Activated CD4-positive, CD25-positive, alpha-beta regulatory T cell treated with anti-CD3 and anti-CD28 coated beads, Interleukin-2, amount 50 U/mL, for 72 hours (primary cell): ENCODE results near the gene SEMG2.

Experiments used
- DNase-seq: peaks from one replicate; pipeline ENCODE4 v3.0.0; 2021

SEMG2 gene

DNA sequence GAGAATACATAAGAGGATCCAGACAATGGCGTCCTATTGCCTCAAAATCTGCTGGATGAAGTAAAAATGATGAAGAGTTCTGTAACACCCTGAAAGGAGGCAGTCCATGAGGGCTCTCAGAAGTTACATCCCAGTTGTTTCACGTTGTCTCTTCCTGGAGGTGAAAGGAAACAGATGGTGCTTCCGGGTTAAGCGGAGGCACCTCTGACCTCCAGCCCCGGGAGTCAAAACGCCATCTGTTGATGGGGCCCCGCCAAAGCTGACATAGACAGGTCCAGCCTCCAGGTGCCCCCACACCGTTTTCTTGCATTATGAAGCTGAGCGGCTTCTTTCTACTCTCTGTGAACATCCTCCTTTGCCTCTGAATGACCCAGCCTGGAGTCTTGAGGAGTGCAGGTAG is 9.5 kb downstream of the SEMG2 start:
- DNase-seq: no peak

DNA sequence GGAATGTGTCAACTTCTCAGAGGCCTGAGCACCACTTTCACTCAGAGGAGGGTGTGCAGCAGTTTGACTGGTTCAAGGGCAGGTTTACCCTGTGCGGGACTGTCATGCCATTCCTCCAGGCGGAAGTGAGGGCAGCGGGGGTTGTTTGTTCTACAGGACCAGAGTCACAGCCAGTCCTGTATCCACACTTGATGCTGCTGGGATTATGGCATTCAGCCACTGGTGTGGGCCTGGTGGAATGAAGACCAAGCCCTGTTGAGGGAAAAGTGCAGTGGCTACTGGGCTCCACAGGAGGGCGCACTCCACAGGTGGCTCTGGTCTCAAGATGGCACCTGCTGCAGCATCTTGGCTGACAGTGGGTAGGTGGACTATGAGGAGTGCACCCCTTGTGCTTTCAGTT is 14.8 kb downstream of the SEMG2 start:
- no peak for DNase-seq

DNA sequence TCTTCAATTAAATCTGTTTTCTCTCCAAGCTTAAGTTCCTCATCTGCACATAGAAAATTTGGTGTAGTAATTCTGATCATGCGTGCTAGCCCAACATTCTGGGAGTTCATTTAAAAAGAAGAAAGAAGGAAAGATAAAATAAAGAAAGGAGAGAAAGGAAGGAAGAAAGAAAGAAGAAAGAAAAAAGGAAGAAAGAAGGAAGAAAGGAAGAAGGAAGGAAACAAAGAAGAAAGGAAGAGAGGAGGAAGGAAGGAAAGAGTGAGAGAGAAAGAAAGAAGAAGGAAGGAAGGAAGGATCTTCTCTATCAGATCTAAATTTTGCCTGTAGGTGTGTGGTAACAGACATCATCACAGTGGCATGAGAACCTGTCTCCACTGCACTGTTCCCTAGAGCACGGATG is 17.0 kb downstream of the SEMG2 start:
- no peak for DNase-seq

DNA sequence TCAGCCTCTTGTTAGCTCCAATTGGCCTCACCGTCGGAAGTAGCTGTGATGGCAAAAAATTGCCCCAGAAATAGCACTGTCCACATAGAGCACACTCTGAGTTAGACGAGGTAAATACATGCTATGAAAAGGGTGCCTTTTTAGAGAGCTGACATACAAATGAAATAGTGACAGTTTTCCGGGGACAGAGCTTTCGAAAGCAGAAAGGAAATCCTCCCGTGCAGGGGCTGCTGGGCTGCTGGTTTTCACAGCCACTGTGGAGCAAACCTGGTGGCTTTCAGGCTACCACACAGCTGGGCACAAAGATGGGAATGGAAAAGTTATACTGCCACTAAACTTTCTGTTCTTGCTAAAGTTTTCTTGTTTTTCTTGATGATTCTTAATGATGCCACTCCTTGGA is 24.9 kb downstream of the SEMG2 start:
- no peak for DNase-seq

DNA sequence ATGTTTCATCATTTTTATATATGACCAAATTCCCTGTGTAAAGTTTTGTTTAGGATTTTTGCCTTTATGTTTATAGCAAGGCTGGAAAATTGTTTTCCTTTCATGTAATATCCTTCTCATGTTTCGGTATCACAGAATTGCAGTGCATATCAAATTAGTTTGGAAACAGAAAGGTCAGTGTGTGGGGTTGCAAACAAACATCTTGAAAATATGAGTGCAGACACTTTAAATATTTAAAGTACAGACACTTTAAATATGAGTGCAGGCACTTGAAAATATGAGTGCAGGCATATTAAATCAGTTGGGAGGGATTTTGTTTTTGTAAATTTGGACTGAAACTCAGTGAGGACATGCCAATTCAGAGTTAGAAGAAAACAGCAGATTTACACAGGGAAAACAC is 26.7 kb downstream of the SEMG2 start:
- no peak for DNase-seq

DNA sequence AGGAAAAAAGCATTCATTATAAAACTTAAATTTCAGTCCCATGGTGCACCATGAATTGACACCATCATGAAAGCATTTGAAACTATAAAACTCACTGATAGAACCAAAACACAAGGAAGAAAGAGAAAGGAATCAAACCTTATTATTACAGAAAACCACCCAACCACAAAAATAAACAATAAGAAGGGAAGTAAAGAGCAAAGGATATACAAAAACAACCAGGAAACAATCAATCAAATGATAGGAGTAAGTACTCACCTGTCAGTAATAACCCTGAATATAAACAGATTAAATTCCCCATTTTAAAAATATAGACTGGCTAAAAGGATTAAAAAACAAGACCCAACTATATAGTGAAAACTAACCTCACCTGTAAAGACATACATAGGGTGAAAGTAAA is 27.4 kb downstream of the SEMG2 start:
- no peak for DNase-seq

DNA sequence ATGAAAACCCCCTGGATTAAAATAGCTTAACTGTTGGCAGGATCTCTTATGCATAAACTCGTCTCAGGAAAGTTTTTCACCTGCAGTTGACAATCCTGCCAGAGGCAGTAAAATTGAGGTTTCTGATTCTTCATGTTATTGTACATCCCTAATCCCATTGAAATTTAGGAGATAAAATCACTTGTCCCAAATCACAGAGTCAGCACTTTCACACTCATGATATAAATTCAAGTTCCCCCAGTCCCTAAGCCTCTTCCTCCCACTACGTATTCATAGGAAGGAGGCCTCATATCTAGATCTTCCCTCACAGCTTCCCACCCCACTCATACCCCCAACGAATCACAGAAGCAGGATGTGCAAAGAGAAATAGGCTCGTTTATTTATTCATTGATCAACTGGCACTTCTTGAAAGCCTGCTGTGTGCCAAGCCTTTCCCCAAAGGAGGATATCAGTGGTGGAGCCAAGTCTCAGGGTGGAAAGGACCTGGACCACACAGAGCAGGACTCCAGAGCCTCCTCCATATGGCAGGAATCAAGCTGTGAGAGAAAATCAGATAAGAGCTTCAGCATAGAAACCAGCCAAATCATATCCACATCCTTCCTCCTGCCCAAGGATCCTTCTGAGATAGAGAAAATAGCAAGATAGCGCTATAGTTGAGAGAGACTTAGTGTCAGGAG is 30.8 kb downstream of the SEMG2 start:
- DNase-seq: no peak

DNA sequence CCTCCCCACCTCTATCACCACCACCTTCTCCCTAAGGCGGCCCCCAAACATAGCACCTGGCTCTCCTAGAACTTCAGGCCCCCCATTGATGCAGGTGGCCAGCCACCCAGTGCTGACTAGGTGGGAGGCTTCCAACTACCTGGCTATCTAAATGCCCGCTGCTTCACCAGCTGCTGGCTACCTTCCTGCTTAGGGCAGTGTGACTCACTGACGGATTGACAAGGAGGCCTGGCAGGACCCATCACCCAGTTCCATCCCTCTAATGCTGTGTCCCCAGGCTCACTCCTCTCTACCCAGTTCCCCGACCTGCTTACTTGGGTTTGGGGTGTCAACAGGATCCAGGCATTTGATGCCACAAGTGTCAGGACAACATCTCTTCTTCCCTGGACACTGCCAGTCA is 32.1 kb downstream of the SEMG2 start:
- DNase-seq: no peak

DNA sequence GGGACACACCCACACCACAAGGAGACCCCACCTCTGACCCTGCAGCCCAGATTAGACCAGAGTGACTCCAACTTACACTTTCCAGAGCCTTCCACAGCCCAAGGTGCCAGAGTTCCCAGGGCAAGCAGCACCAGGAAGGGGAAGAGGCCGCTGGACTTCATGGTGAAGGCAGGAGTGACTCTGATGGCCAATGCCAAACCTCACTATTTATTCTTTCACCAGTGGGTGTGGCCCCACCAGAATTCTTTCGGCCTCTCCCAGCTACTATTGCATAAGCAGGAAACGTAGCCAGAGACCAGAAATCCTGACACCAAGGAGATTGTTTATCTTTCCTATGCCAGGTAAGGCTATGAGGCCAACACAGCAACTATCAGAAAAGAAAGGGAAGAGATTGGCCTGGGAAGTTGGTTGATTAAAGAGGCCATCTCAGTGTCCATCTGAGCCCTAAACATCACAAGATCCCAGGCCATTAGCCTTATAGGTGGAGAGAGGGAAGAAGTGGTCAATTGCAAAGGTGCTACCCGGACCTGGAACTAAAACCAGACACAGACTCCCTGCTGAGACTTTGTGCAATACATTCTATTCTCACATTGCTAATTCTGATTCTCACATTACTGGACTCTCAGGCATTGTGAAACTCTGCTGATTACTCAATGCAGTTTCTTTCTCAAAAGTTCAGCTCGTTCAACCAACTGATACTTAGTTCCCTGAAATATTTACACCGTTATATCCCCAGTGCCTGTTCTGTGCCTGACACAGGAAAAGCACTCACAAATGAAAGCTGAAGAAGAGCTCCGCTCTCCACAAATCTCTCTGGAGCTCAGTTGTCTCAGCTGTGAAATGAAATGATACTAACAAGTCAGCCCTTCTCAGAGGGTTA is 33.5 kb downstream of the SEMG2 start, which contains the start of gene SLPI:
TSS of gene SLPI (minus strand) at position 182 of the 880 bp plus-strand sequence. CDS start at position 161, 21 bp downstream.
- no peak for DNase-seq

DNA sequence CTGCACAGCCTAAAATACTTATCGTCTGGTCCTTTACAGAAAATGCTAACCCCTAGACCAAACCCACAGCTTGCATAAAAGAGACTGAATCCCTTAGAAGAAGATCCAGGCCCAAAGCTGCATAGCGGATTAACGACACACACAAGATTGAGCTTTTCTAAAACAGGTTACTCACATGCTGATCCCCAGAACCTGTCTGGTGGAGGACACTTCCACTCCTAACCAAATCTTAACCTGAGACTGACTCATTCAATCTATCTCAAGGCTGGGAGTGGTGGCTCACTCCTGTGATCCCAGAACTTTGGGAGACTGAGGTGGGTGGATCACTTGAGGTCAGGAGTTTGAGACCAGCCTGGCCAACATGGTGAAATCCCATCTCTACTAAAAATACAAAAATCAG is 36.0 kb downstream of the SEMG2 start:
- DNase-seq: no peak

DNA sequence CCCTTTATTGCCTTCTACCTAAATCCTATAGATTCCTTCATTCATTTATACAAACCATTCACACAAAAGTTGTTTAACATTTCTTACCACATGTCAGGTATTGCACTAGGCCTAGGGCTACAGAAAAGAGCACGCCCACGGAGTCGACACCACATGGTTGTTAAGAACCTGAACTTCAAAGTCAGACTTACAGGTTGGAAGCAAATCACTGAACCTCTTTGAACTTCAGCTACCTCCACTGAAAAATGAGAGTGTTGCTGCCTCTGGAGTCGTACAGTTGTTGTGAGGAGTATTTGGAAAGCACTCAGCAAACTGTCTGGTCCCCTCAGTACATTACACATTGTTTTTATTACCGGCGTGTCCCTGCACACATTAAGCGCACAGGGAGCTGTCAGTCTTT is 36.5 kb downstream of the SEMG2 start:
- no peak for DNase-seq

DNA sequence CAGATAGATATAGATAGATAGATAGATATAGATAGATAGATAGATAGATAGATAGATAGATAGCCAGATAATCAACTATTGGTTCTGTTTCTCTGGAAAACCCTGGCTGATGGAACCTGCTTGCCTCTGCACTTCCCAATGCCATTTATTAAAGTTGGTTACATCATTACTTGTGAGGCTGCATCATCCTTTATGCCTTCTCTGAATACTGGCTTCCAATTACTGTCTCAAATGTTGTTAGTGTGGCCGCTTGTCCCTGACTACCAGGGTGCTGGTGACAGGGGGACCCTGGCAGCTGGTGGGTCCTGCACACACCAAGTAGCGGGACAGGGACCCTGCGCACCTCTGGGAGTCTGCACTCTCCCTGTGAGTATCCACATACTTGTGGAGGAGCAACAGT is 37.1 kb downstream of the SEMG2 start:
- DNase-seq: no peak

DNA sequence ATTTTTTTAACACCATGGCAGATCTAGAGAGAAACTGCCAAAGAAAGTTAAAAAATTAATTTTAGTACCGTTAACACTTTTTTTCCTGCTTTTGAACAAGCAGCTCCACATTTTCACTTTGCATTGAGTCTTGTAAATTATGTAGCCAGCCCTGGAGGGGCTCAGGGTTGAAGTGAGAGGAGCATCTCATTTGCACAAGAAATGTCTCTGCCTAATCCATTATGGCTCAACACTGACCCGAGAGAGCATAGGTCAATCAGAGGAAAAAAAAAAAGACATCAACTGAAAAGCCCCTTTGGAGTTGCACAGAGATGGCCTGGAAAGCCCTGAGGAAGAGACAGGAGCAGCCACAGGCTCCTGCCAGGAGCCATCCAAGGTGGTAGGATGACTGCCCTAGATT is 37.5 kb downstream of the SEMG2 start:
- no peak for DNase-seq

DNA sequence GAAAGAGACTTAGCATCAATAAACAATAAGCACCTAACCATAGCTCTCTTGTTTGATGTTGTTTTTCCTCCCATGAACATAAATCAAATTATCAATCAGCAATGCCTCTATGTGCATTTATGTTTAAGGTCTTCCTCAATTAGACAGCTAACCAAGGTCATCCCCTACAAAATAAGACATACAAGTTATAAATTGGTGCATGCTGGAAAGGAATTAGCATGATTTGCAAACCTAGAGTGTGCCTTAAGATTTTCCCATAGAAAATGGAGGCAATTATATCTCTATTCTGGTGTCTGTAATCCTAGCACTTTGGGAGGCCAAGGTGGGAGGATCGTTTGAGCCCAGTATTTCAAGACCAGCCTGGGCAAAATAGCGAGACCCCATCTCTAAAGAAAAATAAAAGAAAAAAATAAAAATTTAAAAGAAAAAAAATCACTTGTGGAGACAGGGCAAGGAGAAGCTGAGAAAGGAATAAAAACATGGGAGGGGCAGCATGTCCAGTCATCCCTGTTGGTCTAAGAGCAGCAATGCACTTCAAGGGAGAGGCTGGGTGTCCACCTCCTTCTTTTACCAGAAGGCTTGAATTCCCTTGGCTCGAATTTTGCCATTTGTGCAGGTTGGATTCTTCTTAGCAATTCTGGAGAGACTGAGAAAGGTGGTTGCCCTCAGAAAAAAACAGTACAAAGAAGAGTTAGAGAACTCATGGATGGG is 42.5 kb downstream of the SEMG2 start:
- DNase-seq: no peak

DNA sequence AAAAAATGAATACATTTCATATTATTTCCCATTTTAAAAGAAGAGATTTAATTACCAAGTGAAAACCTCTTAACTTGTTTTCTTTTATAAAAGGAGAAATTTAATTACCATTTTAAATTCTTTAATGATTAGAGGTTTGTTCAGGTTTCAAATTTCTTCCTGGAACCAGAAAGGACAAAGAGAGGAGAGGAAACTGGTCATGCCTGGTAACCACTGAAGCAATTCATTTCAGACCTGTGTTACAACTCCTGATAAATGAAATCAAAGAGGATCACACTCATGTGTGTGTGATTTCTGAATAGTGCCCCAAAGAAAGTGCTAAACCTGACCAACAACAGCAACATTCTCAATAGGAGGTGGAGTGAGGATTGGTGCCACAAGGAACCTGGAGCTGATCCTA is 45.8 kb downstream of the SEMG2 start:
- DNase-seq: no peak

DNA sequence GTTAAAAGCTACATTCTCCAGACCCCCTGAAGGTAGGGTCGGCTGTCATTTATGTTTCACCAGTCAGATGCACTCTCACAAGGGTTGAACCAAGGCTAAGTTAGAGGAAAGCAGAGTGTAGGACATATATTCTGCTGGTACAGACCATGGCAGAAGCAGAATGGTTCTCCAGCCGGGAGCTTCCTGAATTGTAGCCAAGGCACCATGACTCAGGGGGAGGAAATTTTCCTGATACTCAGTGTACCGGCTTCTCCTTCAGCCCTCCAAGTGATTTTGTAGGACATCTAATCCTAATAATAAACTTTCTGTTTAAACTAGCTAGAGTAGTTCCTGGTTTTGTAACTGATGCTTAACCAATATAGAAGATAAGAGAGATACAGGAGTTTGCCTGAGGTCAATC is 47.4 kb downstream of the SEMG2 start:
- DNase-seq: no peak

DNA sequence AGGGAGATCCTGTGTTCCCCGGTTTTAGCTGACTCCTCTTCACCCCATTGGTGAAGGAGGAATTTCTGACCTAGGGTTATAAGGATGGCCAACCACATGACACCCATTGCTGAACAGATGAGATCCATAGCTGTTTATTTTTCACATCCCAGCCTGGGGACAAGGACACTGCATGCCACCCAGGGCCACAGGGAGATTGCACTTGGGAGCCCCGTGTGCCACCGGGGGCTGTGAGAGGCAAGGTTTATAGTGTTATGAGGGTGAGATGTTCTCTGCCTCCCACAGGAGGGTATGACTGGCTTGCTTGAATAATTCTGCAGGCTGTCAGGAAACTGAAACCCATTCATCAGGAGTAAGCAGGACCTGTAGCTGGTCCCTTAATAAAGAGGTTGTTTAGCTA is 47.9 kb downstream of the SEMG2 start:
- no peak for DNase-seq

DNA sequence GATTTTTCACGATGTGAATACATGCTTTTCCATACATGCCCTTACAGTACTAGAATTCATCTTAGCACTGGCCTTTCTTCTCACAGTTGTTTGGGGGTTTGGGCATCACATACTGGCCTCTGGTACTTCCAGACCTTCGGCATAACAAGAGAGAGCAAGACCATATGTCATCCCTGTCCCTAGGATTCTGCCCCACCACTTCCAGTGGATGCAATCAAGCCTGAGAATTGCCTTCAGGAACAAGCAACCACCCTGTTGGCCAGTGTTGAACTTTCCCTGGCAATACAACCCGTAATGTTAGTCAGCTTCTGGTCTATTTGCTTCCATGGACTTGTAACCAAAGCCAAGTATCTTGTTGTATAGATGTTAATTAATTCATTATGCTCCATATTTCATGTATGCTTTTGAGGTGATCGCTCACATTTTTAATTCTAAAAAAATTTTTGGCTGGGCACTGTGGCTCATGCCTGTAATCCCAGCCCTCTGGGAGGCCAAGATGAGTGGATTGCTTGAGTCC is 48.6 kb downstream of the SEMG2 start:
- DNase-seq: no peak
